NCI-H1417 (cell line): Measurements from ENCODE around the gene SNRNP25.

Experiments used
- DNase-seq, 3 experiments: peaks; one replicate each; lab custom pipeline; 2025; lab: John Stamatoyannopoulos, UW

SNRNP25 gene

DNA sequence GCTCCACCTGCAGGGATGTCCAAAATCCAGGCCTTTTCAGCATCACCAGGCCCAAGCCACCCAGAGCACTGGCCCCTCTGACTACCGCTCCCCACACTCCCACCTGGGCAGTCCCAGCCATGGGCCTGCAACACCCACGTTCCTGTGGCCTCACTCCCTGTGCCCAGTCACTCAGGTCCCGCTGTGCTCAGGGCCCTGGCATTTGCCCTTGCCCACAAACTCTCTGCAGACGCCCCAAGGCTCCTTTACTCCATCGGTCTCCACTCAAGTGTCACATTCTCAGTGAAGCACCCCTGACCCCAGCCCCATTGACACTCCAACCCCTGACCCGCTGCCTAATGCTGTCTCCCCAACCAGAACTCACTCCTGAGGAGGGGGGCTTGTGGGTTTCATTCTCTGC is 48.0 kb downstream of the SNRNP25 start:
- no peak for DNase-seq

DNA sequence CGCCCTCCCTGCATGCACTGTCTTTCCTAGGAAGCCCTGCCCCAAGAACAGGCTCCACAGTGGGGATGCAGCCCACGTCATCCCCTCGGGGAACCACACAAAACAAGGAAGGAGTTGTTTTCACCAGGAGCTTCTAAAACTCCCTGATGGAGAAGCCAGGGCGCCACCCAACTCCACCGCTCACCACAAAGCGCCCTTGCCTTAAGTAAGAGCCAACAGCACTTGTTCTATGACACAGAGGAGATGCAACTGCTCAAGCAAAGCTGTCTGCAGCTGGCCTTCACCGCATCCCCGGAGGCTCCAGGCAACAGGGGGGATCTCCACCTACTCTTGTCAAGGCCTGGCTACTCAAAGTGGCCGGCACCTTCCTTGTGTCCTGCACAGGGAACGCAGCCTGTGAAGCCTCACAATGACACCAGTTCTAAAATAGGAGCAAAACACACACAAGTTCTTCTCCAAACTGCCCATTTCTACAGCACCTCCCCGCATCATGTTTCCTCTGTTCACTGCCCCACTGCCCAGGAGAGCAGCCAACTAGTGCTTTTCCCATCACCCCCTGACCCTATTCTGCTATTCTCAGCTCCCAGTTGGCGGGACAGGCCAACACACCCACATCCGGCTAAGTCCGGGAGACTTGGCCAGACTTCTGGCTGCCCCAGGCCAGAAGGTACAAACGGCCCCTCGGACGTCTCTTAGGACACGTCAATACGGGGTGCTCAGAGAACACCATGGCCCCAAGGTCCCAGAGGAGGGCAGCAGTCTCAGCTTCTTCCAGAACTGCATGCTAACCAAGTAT is 48.6 kb downstream of the SNRNP25 start:
- DNase-seq = no peak

DNA sequence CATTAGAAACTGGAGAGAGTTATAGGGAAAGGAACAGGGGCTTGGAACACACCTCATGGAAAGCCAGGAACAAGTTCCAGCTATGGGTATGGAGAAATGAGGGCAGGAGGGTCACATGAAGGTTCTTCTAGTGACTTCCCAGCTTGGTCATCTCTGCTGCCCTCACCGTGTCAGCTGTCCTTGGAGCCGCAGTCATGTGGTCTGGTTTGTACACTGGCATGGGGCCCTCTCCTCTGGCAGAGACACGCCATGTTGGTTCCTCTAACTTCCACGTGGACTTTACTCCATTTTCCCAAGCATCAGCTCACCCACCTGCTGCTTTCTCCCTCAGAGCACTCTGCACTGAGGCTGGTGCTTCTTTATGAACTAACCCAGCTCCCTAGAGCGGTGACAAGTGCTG is 50.7 kb downstream of the SNRNP25 start:
- no peak for DNase-seq

DNA sequence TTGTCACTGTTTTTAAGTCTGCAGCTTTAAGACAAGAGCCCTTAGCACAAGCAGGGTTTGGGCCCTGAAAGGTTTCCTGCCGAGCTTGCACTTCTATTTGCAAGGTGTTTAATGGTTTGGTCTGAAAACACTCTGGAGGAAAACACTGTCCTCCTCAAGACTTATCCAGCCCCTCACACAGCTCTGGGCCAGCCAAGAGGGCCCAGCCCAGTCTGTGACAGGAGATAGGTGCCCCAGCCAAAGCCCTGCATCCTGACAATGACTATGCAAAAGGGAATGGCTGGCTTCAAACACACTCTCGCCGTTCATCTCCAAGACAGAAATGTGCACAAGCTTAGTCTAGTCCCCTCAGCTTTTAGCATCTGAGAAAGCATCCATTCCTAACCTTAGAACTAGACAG is 51.3 kb downstream of the SNRNP25 start:
- no peak for DNase-seq

DNA sequence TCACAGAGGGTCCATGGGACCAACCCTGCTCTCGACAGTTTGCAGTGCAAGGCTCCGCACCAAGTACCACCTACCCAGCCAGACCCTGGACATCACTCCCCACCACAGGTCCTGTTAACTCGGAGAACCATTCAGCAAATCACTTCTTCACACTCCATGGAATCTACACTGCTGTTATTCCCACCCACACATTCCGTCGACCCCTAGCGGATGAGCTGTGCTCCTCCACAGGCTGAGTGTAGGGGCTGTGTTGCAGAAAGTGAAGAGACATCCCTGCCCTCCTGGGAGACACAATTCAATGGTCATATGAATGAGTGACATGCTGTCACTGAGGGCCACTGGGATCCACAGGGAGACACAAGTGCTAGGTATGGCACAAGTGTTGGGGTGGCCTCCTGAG is 51.9 kb downstream of the SNRNP25 start:
- DNase-seq = no peak

DNA sequence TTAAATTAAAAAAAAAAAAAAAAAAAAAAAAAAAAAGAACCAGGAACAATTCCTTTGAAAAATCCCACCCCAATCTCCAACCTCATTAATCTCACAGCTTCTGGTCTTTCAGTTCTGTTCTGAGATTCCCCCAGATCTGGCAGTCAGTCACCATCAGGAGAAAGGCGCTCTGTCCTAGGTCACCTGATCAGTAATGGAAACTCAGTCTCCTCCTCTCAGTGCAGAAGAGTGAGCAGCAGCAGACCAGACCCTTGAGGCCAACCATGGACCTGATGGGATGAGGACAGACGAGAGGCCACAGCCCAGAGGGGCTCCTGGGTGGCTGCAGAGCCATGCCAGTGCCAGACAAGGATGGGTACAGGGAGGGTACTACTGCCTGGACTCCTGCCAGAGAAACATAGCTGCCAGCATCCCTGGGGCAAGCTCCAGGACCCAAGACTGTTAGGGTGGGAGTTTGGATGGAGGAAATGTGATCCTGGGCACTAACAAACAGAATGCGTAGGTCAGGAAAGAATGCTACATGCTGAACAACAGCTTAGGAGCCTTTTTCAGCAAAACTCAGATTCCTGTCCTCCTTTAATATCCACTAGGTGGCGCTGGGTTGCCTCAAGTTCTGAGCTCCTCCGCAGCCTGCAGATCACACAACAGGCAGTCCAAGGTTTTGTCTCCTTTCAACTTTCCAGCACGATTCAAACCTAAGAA is 53.1 kb downstream of the SNRNP25 start:
- DNase-seq = peak; percentile 35 to 89 (median 79)
